ENCODE measurements around the gene PNP. TPM values are rescaled to one million over a fixed set of nuclear protein-coding genes. Genes with fewer than 3 reads are reported as not detected.

The PNP gene
- total and polyA plus RNA-seq, 2 donors (not counting 3 experiments of a cell fraction or from before 2014, with no cell fraction given): 245 to 271 TPM

- Histone ChIP-seq H3K4me3 (replicated peaks in 1 of 3; ENCODE audit: insufficient read depth in 1 of 3, low read depth in 1 of 3, low read length in 3 of 3) (no peak overlapping the region), H3K4me2 (ENCODE audit: insufficient read depth, low read length) (no peak overlapping the region), H3K9me3 (replicated peaks; ENCODE audit: control insufficient read depth, insufficient read depth, low read length) (no peaks in the 10 kb centered on the region), H4K20me1 (replicated peaks; ENCODE audit: control insufficient read depth, extremely low read depth, insufficient read depth, low read length) (no peaks in the 10 kb centered on the region), H3K36me3 (ENCODE audit: control insufficient read depth in 2 of 2, extremely low read depth in 1 of 2, insufficient read depth in 2 of 2, low read length in 2 of 2) (no peaks in the 10 kb centered on the region), H3K4me1 (ENCODE audit: control insufficient read depth, extremely low read depth, insufficient read depth, low read length) (peaks cover 18% of the 10 kb centered on the region), H2AFZ (ENCODE audit: low read depth, low read length) (no peak overlapping the region), H3K79me2 (ENCODE audit: control insufficient read depth, insufficient read depth, low read length) (no peaks in the 10 kb centered on the region), H3K27ac (ENCODE audit: insufficient read depth, low read depth, low read length) (no peak overlapping the region), H3K9ac (replicated peaks; ENCODE audit: extremely low read depth, insufficient read depth, low read length) (no peak overlapping the region), H3K27me3 (ENCODE audit: control insufficient read depth in 2 of 2, insufficient read depth in 2 of 2, low read length in 2 of 2) (no peaks in the 10 kb centered on the region), H3K9me1 (replicated peaks; ENCODE audit: control insufficient read depth, extremely low read depth, insufficient read depth, low read length) (no peaks in the 10 kb centered on the region)
- TF ChIP-seq FOS (IDR thresholded peaks at IDR 0.05; ENCODE audit: borderline replicate concordance, insufficient read depth, low read length) (no peak), EZH2 (IDR thresholded peaks at IDR 0.05; ENCODE audit: borderline replicate concordance, low read depth, low read length, severe bottlenecking) (no peak), MAX (IDR thresholded peaks at IDR 0.05; ENCODE audit: insufficient read depth, insufficient read length) (no peak), POLR2A (IDR thresholded peaks at IDR 0.05; ENCODE audit: low read depth, low read length) (no peak), CTCF (IDR thresholded peaks at IDR 0.05; ENCODE audit: extremely low read depth in 1 of 2, insufficient read depth in 1 of 2, low read depth in 1 of 2, low read length in 2 of 2) (no peak), POLR2AphosphoS5 (IDR thresholded peaks at IDR 0.05; ENCODE audit: insufficient read depth, low read depth, low read length) (no peak), JUN (IDR thresholded peaks at IDR 0.05; ENCODE audit: borderline replicate concordance, insufficient read depth, insufficient read length, low read depth) (no peak), GATA2 (IDR thresholded peaks at IDR 0.05; ENCODE audit: insufficient read depth, insufficient read length, low read depth, low read length) (no peak), MYC (IDR thresholded peaks at IDR 0.05; ENCODE audit: low read depth, low read length) (no peak)
- DNase-seq (ENCODE audit: low read depth, low spot score) (no peak), FAIRE-seq (no peak)
- CTCF ChIA-PET: interaction anchor here (0.8 kb wide), 1 partner anchor 13 kb away, joined by 4 read pairs; no protein-coding TSS in a partner anchor
- intact Hi-C loops (cut with micrococcal nuclease) (no loop called here), dilution Hi-C loops (cut with MboI; ENCODE audit: extremely low pct_ligation_motif_present, low sequenced_read_pairs) (no loop called here)
- BruUV-seq (replicated peaks): no TSS peak
- POLR2A ChIA-PET: no interaction called here
These were observed 40.4 kb upstream of the PNP start for GRCh38 chr14:20428802-20429201.
